Ovary (tissue), 3 donors: ENCODE measurements around the gene RAPGEF4.

ENCODE experiments used
- EP300 ChIP-seq: sonication (generic); formaldehyde crosslinking; IDR thresholded peaks from one replicate; pipeline ENCODE4 v1.6.1; 2017; ENCODE audit warnings: antibody characterized with exemption
- POLR2A ChIP-seq: fragments of 450-650 bp; IDR thresholded peaks from one replicate; pipeline ENCODE4 v1.6.1; 2017; ENCODE audit warnings: antibody characterized with exemption, mild to moderate bottlenecking, moderate library complexity
- TF ChIP-seq, protein P1 (sequence below), 3 donors: fragments of 450-650 bp in 2 of 3; fragments of 200-600 bp in 1 of 3; IDR thresholded peaks; one replicate each; pipeline versions ENCODE4 v1.5.1 to v1.8.0; 2016 to 2022; ENCODE audit warnings: antibody characterized with exemption in 3 of 3, mild to moderate bottlenecking in 1 of 3
- donor health status: DM: no; HTN: no; CAD: no.

DNA sequence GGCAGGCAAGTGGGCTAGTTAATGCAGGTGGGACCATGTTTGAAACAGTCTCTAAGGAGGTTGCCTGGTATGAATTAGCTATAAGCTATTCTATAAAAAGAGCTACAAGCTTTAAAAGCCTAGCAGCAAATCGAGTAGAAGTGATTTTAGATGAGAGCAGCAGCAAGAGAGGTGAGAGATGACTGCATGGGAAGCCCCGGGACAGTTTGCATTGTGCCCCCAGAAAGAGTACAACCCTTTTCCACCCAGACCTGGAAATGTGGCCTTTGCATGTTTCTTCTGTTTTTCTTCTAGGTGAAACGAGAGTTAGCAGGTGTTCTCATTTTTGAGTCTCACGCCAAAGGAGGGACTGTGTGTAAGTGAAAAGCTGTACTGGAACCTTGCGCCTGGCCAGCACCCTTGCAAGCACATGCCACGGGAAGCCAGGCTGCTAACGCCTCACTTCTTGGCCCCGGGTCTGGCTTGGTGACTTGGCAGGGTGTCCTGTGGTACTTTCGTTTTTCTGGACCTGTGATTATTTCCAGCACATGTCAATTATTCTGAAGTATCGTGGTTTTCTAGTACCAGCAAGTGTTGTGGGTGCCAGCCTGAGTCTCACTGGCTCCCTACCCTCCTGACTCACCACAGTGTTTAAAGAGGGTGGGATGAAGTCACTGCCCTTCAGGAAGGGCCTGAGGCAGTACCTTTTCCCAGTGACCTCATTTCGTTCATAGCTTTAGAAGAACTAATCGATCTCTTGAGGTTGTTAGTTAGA is 249.7 kb downstream of the RAPGEF4 start:
- TF ChIP-seq POLR2A (no peak), EP300 (no peak)
- TF ChIP-seq, protein P1, sequence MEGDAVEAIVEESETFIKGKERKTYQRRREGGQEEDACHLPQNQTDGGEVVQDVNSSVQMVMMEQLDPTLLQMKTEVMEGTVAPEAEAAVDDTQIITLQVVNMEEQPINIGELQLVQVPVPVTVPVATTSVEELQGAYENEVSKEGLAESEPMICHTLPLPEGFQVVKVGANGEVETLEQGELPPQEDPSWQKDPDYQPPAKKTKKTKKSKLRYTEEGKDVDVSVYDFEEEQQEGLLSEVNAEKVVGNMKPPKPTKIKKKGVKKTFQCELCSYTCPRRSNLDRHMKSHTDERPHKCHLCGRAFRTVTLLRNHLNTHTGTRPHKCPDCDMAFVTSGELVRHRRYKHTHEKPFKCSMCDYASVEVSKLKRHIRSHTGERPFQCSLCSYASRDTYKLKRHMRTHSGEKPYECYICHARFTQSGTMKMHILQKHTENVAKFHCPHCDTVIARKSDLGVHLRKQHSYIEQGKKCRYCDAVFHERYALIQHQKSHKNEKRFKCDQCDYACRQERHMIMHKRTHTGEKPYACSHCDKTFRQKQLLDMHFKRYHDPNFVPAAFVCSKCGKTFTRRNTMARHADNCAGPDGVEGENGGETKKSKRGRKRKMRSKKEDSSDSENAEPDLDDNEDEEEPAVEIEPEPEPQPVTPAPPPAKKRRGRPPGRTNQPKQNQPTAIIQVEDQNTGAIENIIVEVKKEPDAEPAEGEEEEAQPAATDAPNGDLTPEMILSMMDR (IDR thresholded peaks at IDR 0.05): no peak
